GM06990 (cell line): Measurements from ENCODE around the gene S100A2.

Experiments used
- DNase-seq: peaks from one replicate; pipeline ENCODE4 v3.0.0-alpha.2; 2011; ENCODE audit not compliant: insufficient read length; ENCODE audit errors: extremely low read depth
- H3K27me3 ChIP-seq: replicated peaks from 2 replicates; pipeline ENCODE4 v1.6.0; 2011; ENCODE audit warnings: low read length; ENCODE audit not compliant: control insufficient read depth, insufficient read depth
- H3K36me3 ChIP-seq: 2 replicates; pipeline ENCODE4 v1.5.1; 2011; ENCODE audit warnings: low read length; ENCODE audit not compliant: control insufficient read depth, insufficient read depth
- H3K4me3 ChIP-seq: replicated peaks from 2 replicates; pipeline ENCODE4 v1.5.1; 2011; ENCODE audit warnings: low read depth, mild to moderate bottlenecking, control low read depth, low read length
- TF ChIP-seq, protein P1 (sequence below): IDR thresholded peaks from 2 replicates; pipeline ENCODE4 v1.5.1; 2011; ENCODE audit warnings: low read length, control low read depth, mild to moderate bottlenecking, inconsistent platforms; ENCODE audit not compliant: insufficient read depth, poor library complexity, severe bottlenecking

The S100A2 gene

DNA sequence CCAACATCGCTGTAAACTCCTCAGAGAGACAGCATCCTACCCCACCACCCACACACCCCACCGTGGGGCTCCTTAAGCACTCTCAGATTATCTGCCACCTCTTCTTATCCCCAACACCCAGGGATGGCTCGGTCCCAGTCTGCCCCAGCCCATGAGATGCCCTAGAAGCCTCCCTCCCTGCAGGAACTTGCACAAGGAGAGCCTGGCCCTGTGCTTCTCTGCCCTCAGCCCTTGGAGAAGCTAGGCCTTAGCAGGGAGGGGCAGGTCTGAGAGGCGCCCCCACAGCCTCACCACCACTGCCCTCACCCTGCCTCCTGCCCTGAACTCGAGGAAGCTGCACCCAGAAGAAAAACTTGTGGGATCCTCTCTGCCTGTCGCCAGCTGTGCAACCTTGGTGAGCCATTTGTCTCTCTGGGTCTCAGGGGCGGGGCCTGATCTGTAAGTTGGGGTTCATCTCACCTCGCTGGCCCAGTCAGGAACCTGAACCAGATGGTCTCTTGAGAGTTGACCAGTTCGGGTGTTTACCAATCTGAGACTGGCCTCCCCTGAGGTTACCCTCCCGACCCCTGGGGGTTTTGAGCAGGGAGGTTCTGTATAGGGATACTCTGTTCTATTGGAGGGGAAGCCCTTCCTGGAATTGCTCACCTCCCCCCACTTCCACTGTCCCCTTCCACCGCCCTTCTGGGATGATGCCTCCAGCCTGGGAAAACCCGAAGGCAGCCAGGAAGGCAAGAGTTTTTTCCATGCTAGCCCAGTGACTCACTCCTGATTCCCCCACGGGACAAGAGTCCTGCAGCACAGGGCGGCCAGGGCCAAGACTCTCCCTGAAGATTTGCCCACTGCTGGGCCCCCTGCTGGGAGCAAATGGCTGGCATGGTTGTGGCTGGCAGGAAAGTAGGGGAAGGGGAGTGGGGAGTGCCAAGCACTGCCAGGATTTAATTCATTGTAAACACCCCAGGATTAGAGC, 16.6 kb downstream of the S100A2 start, which contains the start of gene S100A3:
Gene S100A3, minus strand, starts transcription at position 537 of the 967 bp plus-strand sequence. CDS start 773 bp downstream, outside the sequence.
- no peak for DNase-seq
- H3K27me3 ChIP-seq: no peaks in the 10 kb centered on the region; the same call in 1 of the 2 replicates
- TF ChIP-seq, protein P1, sequence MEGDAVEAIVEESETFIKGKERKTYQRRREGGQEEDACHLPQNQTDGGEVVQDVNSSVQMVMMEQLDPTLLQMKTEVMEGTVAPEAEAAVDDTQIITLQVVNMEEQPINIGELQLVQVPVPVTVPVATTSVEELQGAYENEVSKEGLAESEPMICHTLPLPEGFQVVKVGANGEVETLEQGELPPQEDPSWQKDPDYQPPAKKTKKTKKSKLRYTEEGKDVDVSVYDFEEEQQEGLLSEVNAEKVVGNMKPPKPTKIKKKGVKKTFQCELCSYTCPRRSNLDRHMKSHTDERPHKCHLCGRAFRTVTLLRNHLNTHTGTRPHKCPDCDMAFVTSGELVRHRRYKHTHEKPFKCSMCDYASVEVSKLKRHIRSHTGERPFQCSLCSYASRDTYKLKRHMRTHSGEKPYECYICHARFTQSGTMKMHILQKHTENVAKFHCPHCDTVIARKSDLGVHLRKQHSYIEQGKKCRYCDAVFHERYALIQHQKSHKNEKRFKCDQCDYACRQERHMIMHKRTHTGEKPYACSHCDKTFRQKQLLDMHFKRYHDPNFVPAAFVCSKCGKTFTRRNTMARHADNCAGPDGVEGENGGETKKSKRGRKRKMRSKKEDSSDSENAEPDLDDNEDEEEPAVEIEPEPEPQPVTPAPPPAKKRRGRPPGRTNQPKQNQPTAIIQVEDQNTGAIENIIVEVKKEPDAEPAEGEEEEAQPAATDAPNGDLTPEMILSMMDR: no peak
- no peak within 1 kb of the TSS for H3K4me3 ChIP-seq
- H3K36me3 ChIP-seq: no peaks in the 10 kb centered on the region

DNA sequence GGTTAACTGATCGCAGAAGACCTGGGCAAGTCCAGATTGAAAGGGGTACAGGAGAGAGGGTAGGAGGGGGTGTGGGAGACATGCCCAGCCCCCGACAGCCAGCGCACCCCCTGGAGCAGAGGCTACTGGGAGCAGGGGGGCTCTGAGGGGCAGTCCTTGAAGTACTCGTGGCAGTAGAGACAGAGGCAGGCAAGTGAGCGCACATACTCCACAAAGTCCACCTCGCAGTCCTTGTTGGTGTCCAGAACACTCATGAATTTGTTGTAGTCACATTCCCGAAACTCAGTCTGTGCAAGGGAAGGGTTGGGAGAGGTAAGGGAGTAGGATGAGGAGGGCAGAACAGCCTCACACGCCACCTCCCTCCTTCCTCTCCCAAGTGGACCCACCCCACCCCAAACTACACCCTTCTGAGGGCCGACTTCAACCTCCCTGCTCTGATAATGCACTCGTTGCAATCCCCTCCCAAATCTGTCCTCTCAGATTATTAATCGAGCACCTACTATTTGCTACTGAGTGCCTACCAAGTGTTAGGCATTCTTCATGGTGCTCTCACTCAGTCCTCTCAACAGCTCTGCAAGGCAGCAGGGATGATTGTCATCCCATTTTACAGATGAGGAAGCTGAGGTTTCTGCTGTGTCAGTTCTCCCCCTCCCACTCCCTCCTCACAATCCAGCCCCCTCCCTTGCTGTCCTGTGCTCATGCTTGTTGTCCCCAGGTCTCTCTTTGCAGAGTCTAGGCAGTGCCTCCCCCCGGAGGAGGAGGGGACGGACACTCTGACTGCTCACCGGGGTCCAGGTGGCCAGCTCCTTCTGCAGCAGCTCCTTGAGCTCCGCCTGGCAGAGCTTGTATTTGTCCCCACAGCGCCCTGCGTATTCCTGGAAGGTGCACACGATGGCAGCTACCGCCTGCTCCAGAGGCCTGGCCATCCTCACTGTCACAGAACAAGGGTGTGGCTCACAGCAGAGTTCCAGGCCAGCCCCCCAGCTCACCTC, 17.8 kb downstream of the S100A2 start:
- DNase-seq: no peak
- no peaks in the 10 kb centered on the region; the same call in 1 of the 2 replicates for H3K27me3 ChIP-seq
- TF ChIP-seq, protein P1: no peak
- no peaks in the 10 kb centered on the region for H3K36me3 ChIP-seq
- H3K4me3 ChIP-seq: no peak overlapping the region

DNA sequence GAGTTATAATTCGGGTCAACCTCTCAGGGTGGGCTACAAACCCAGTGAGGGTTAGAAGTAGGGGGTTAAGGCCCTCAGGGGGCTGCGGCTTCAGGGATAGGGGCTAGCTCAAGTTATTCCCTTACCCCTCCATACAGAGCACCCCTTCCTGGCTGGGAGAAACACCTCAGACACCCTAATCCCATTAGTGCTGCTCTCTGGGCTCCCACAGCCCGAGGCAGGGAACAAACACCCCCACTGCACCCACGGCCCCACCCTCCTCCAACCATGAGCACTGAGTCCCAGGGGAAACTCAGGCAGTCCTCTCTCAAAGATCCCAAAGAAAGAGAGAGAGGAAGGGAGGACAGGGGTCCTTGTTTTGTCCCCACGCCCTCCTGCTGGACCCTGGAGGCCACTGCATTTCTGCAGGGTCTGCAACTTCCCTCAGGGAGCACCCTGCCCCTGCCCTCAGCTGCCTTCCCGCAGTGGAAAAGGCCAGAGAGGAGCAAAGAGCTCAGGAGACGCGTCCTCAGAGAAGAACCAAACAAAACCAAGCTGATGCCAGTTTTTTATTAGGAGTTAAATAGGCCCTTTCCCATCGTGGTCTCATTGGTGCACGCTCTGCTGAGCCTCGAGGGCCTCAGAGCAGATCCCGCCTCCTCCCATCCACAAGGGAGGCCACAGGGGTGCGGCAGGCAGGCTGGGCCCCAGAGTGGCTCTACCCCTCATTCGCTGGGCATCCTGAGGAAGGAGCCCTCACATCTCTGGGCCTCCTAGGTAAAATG, 18.7 kb downstream of the S100A2 start:
- H3K36me3 ChIP-seq: no peaks in the 10 kb centered on the region
- no peak overlapping the region for H3K4me3 ChIP-seq
- H3K27me3 ChIP-seq: no peaks in the 10 kb centered on the region; the same call in 1 of the 2 replicates
- TF ChIP-seq, protein P1: no peak
- DNase-seq: no peak

DNA sequence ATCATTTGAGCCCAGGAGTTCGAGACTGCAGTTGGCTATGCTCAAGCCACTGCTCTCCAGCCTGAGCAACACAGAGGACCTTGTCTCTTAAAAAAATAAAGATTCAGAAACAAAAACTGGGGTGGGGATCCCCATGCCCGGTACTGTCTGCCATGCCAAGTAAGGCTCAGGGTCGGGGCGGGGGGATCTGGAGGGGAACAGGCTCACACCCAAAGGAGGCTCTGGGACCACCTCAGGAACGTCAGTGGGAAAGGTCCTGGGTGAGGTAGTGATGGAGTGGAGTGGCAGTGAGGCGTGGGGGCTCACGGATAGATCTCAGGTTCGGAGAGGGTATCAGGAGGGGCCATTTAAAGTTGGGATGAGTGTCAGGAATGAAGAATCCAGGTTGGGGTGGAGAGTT, 19.3 kb downstream of the S100A2 start:
- no peaks in the 10 kb centered on the region for H3K36me3 ChIP-seq
- no peak overlapping the region for H3K4me3 ChIP-seq
- no peak for DNase-seq
- H3K27me3 ChIP-seq: no peaks in the 10 kb centered on the region; the same call in 1 of the 2 replicates
- TF ChIP-seq, protein P1: no peak
